GM21619 (cell line): ENCODE results near the gene TDRD1.

ENCODE experiments used
- ATAC-seq: cut with Tn5 transposase; IDR thresholded peaks from one replicate; pipeline ENCODE4 v1.9.1; 2021; ENCODE audit not compliant: unreplicated experiment

The TDRD1 gene

DNA sequence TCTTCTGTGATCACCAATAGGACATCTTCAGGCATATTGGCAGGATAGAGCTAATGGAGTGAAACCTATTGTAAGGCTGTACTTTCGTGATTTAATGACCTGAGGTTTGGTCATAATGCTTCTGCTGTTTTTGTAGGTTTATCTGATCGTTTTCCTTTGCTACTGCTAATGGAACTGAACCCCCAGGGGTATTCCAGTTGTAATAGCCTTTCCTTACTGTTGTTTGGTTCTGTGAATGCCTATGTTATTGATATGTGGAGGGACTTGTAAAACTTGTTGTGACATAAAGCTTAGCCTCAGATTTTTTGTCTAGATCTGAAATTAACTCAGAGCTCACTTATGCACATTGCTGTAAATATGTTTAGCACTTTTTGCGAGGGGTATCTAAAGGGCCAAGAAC is 49.0 kb downstream of the TDRD1 start:
- ATAC-seq, result no peak

DNA sequence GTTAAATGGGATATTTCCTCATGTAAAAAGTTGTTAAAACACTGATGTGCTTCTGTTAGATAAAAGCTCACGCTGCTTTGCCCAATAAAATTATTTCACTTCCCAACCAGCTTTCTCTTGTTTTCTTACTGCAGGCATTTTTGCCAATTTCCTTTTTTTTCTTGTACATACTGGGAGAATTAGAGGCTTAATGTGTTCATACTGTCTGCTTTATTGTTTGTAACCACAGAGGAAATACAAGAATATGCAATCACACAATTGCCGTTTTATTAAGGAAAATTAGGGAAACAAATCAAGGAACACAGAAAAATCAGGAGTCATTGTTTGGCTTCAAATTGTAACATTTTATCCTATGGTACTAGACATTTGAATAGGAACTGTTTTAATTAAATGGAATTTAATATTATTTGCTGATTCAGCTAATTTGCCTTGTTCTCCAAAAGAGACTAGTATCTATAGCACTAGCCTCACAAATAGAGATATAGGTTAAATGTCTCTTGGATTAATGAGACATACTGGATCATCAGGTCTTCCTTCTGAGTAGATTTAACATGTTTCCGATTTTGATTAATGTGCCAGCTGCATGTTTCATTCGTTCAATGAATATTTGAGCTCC is 53.5 kb downstream of the TDRD1 start:
- ATAC-seq, result no peak

DNA sequence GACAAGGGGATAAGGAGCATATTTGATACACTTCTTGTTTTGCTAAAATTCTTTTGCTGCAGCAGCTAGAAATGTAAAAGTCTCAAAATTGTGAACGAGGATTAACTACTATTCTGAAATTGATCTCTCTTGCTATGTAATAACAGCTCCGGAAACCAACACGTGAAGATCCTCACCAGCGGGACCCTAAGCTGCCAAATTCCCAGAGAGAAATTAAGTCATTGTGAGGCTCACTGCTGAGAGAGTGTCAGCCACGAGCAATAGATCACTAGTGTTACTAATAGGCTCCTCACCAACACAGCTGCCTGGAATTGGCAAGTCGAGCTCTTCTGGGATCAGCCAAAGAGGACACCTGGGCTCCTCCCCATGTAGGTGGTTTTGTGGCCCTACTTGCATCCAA is 54.3 kb downstream of the TDRD1 start:
- no peak for ATAC-seq

DNA sequence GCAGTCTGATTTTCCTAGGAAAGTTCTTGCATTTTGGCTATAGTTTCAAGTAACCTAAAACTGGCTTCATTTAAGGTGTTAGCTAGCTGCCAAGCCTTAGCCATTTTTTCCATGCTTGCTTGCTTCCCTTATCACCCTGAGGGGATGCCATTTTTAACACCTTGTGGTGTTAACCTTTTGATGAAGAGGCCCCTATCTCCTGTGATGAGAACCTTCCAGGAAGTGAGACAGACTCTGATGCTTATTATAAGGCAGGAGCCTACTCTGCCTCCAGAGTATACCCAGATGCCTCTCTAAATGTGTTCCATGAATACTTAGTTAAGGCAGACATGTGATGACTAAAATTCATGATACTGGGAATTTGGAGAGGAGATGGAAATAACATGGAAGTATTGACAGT is 55.0 kb downstream of the TDRD1 start:
- no peak for ATAC-seq

DNA sequence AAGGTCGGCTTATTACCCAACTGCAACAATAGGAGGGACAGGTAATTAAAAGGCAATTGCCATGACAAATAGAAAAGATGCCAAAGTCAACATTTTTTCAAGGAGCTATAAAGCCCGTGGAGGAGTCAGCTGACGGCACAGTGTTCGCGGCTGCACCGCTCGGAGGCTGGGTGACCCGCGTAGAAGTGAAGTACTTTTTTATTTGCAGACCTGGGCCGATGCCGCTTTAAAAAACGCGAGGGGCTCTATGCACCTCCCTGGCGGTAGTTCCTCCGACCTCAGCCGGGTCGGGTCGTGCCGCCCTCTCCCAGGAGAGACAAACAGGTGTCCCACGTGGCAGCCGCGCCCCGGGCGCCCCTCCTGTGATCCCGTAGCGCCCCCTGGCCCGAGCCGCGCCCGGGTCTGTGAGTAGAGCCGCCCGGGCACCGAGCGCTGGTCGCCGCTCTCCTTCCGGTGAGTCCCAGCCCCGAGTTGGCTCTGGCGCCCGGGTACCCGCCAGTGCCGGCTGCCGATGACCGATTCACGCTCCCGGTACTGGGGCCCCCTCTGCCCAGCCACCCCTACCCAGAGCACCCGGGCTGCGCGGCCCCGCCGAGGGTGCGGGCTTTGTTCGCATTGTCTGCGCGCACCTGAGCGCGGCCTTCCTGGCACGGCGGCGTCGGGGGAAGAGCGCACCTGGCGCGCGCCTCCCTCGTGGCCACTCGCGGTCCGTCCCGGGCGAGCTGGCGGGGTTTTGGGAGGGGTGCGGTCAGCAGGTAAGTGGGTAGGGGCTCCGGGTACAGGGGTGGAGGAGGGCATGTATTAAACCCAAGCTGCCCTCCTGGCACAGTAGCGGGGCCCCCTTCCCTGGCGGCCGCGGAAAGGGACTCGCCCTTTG is 60.2 kb downstream of the TDRD1 start, which contains the start of gene VWA2:
Gene VWA2 (plus strand): TSS at position 138 of the 877 bp plus-strand sequence. CDS start 9,460 bp downstream, outside the sequence.
- ATAC-seq, result no peak

DNA sequence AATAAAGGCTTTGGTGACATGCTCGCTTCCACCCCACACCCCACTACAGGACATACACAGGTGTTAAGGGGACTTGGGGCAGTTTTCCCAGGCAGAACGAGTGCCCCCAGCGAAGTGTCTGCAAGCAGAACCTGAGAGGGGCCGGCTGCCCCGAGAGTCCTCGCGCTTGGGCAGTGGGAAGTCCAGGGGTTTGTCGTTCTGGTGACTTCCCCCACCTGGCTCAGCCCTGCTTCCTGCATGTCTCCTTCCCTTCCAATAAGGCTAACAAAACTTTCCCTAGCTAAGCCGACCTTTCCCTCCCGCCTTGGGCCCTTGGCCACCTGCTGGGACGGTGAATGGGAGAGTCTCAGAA is 60.8 kb downstream of the TDRD1 start:
- no peak for ATAC-seq

DNA sequence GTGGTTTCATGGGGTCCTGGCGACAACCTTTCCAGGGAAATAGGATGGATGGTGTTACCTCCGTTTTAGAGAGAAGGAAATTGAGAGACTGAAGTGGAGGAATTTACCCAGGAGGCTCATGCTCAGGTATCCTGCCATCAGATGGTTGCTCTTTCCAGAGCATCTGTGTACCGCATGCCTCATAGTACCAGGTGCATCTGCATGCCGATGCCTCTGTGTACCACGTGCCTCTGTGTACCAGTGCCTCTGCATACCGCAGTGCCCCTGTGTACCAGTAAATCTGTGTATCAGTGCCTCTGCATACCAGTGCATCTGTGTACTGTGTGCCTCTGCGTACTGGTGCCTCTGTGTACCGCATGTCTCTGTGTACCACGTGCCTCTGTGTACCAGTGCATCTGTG is 63.1 kb downstream of the TDRD1 start:
- no peak for ATAC-seq

DNA sequence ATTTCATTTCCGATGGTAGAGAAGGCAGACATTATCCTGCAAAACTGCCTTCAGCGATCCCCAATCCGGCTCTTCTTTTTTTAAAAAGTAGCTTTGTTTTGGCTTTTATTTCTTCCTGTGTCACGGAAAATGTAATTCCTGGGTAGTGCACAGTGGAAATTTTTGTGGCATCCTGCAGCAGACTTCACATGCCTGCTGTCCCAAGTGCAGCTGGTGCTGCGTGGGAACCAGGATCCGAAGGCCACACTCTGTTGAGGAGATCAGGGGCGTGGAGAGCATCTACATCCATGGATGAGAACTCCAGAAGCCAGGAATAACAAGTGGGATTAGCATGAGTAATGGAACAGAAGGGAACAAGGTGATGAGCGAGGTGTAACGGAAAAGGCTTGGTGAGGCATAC is 64.5 kb downstream of the TDRD1 start:
- no peak for ATAC-seq

DNA sequence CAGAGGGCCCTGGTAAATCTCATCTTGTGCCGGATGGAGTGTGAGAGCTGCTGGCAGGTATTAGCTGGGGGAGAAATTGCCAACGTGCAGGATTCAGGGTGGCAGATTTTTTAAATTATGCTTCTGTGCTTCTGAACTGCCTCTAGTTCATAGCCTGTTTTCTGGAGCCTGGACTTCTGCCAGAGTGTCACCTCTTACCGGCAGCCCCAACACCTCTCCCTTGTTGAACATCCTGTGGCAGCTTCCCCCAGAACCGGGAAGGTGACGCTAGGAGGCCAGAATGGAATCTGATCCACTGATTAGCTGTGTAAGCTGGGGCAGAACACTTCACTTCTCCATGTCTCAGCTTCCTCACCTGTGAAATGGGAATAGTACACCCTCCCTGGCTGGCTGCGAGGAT is 65.0 kb downstream of the TDRD1 start:
- no peak for ATAC-seq

DNA sequence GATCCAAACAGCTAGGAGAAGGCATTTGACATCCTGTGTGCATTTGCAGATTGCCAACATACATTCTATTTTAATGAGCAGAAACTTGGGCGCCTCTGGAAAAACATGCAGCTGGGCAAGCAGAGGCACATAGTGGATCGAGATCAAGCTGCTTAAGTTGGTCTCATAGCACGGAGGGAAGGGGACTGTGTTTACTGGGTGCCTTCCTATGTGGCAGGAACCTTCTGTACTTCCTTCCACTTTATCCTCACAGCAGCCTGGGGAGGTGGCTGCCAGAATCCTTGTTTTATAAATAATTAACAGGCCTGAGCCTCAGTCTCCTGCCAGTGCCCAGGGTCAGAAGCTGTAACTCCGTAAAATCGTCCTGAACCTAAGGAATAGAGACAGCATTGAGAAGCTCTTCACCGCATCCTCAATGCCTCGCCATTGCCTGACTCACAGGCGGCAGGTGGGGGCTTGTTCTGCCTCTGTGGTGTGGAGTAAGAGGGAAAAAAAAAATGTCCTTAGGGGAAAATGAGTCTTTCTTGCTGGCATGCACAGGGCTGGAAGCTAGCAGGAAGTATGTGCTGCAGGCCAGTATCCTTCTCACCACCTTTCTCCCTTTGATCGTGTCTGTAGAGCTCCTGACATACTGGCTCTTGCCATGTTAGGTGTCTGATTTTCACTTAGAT is 66.1 kb downstream of the TDRD1 start:
- ATAC-seq, result no peak

DNA sequence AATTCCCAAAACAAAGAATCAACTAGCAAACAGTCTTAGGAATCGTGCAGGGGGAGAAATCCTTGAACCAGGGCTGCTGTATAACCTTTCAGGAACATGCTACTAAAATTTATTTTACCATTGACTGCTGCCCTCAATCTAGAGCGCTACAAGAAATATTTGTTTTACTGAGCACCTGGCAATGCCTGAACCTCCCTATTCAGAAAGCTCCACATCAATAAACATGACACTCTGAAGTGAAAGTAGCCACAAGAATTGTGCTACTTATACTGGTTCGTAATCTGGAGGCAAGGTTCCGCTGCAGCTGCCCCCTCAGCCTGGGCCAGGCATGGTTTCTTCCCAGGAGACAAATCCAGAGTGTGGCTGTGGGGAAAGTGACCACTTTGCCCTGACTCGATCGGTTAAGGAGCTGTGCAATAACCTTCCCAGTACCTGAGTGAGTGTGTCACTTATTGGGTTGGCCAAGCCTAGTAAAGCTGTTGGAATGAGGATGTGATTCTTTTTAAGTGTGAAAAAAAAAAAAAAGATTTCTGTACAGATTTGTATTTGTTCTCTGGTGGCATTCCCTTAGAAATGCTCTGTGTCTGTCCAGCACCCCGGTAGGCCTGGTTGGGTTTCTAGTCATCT is 67.6 kb downstream of the TDRD1 start:
- no peak for ATAC-seq

DNA sequence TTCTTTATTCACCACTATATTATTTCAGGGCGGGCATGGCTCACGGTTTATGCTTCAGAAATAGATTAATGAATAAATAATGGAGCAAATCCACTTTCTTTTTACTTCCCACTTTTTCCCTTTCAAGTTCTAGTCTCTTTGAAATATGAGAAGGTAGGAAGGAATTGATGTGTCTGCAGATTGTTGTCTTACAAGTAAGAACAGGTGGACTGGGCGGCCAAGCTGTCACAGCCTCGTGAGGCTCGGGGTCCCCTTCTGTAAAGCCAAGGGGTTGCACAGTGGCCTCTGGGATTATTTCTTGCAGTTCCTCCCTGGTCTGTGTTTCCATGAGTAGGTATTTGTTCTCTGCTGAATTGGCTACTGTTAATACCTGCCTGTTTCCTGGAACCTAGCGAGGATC is 71.1 kb downstream of the TDRD1 start:
- ATAC-seq, result no peak

DNA sequence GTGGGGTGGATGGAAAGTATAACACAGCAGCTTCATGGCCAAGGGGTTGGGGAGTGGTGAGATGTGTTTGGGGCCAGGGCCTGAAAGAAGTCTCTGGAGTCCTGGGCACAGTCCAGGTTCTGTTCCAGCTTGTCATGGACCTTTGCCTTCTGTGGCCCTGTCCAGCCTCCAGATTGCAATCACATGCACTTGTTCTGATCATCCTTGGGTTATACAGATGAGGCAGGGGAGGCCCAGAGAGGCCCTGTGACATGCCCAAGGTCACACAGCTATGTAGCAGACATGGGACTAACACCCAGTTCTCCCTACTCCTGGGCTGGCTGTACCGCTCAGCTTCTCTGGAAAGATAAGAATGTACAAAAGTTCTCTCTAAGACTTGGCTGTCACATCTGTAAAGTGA is 71.6 kb downstream of the TDRD1 start:
- ATAC-seq, result no peak

DNA sequence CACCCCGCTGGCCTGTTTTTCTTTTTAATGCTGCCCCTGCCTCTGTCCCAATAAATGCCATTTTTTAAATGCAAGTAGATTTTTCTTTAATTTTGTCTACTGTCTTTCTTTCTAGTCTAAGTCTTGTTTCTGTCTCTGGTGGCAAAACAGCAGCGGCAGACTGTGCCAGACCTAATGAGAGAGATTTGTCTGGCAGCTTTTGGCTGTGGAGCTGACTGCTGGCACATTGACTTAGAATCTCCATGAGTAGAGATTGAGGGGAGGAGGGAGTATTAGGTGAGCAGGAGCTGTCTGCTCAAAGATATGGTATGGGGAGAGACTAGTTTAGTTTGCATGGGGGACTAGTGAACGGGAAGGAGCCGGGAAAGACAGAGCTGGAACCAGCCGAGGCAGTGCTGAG is 72.9 kb downstream of the TDRD1 start:
- no peak for ATAC-seq

DNA sequence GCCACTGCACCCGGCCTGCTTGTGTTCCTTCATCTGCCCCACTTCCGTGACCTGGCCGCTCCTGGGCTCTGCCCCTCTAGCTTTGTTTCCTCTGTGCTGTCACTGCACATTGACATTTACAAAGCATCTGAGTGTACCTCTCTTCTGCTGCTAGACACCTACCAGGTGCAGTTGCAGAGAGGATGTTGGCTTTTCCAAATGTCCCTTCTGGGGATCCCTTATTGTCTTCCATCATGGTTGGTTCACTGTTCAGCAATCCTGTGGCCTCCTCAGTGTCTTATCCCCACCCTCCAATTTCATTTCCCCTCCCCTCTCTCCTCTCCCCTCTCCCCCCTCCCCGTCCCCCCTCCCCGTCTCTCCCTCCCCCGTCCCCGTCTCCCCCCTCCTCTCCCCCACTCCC is 73.7 kb downstream of the TDRD1 start:
- no peak for ATAC-seq

DNA sequence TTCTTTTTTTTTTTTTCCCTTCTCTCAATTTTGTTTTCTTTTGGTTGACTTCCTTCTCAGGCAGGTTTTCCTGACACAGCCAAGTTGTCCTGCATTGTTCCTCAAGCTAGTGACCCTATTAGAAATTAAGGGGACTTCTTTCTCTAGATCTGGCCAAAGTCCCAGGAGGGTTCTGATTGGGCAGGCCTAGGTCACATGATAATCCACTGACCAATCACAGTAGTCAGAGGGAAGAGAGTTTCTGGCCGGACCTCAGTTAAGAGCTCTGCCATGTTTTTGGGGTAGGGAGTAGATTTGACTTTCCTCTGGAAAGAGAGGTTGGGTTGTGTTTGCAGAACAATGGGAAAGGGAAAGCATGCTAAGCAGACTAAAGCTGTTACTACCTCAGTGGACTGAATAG is 76.1 kb downstream of the TDRD1 start:
- ATAC-seq, result no peak

DNA sequence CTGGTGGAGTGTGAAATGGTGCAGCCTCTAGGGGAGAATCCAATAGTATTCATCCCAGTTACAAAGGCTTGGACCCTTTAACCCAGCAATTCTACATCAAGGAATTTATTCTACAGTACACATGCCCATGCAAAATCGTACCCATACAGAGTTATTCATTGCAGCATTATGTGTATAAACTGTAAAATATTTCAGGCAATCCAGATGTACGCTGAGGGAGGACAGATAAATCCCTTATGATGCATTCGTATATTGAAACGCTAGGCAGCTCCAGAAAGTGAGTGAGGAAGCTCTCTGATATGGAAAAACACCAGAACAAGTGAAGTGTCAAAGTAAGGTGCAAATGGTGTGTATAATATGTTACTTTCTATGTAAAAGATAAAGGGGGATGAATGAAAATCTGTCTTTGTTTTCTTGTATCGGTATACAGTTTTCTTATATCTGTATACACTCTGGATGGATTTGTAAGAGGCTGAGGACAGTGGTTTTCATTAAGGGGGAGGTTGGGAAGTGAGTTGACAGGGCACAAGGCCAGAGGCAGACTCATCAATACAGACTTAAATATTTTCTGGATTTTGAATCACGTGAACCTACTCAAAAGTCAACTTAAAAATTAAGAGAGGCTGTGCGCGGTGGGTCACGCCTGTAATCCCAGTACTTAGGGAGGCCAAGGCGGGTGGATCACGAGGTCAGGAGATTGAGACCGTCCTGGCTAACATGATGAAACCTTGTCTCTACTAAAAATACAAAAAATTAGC is 77.0 kb downstream of the TDRD1 start:
- ATAC-seq, result no peak

DNA sequence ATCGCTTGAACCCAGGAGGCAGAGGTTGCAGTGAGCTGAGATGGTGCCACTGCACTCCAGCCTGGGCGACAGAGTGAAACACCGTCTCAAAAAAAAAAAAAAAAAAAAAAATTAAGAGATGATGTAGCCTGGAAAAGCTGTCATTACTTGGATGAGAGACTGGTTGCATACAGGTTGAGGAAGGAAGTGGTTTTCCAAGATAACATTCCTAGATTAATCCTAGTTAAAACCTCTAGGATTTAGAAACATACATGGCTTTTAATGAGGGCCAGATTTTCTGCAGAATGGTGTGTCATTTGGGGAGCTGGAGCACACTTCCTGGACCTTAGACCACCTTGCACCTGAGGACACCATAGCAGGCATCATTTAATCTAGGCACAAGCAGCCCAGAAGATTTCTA is 77.7 kb downstream of the TDRD1 start:
- ATAC-seq, result no peak

DNA sequence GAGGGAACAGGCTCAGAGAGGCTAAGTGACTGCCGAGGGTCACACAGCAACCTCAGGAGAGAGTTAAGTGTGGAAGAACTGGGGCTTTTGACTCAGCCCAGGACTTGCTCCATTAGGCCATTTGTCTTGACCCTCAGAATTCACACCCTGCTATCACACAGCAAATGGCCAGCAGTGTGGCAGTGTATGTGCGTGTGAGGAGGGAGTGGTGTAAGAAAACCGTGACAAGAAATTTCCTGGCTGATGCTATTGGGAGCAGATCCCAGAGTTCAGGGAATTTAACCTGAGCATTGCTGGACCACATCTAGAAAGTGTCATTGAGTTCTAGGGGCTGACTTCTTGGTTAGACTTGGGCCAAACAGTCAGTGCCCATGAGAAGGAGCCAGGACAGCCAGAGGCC is 78.3 kb downstream of the TDRD1 start:
- no peak for ATAC-seq

DNA sequence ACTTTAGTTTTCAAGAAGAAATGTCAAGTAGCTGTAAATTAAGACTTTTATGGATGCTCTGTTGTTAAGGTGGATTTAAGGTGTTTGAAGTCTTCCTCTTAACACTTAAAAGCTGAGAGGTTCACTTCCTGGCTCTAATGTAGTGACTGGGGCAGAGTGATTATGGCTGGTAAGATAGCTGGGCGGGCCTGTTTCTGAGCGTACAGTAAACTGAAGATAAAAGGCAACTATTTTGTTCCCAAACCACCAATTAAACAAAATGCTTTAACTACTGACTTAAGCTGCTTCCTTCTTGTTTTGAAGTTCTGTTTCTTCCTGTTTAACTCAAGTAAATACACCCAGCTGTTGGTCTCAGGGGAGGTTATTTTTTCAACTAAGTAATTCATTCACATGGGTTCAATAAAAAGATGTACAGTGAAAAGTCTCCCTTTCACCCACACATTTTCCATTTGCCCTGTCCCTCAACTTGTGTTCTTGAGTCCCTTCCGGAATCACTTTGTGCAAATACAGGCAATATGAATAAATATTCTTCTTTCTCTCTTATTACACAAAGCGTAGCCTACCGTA is 79.2 kb downstream of the TDRD1 start:
- ATAC-seq, result no peak

DNA sequence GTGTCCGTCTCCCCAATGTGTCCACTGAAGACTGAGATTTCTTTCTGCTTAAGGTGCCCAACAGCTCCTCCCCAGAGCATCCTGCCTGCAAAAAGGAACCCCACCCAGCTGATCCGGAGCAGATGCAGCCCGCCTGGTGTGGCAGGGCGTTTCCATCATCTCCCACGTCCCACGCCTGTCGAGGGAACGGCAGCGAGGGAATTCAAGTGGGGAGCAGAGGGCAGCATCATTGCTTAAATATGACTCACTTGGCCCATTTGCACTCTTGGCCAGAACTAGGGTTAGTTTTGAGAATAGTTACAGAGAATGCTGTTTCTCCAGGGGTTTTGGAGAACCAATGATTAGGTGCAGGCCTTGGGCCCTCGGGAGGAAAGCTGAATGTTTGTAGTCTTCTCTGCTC is 80.7 kb downstream of the TDRD1 start:
- ATAC-seq, result no peak
